Heart right ventricle (tissue), 16 donors: ENCODE data around the gene IFNAR2. TPM values are rescaled to one million over a fixed set of nuclear protein-coding genes. Genes with fewer than 3 reads are reported as not detected.
A peak's percentile ranks its signal among the peaks of the same experiment; 100 is the strongest.

Experiments used
- ATAC-seq, 8 donors: fragments of 200-7000 bp; cut with Tn5 transposase; one replicate each; pipeline ENCODE4 v1.9.1; 2020; ENCODE audit warnings: mild to moderate bottlenecking in 8 of 8, moderate library complexity in 8 of 8, moderate number of reproducible peaks in 1 of 8
- DNase-seq, 2 donors: peaks; one replicate each; pipeline ENCODE4 v3.0.0-alpha.2; 2020
- H3K27ac ChIP-seq, 10 donors: fragments of 200-600 bp; sonication (generic) in 2 of 10; one replicate each; pipeline versions ENCODE4 v1.5.0 to v1.8.0; 2020 to 2022; ENCODE audit warnings: mild to moderate bottlenecking in 3 of 10
- H3K27me3 ChIP-seq, 7 donors: fragments of 200-600 bp; one replicate each; pipeline ENCODE4 v1.8.0; 2021 to 2022; ENCODE audit warnings: mild to moderate bottlenecking in 2 of 7
- H3K36me3 ChIP-seq, 9 donors: fragments of 200-600 bp; sonication (generic) in 1 of 9; one replicate each; pipeline versions ENCODE4 v1.5.0 to v1.8.0; 2020 to 2022; ENCODE audit warnings: mild to moderate bottlenecking in 2 of 9
- H3K4me1 ChIP-seq, 9 donors: fragments of 200-600 bp; sonication (generic) in 1 of 9; one replicate each; pipeline versions ENCODE4 v1.5.0 to v1.8.0; 2020 to 2022; ENCODE audit warnings: mild to moderate bottlenecking in 4 of 9
- H3K4me3 ChIP-seq, 10 donors: fragments of 200-600 bp; sonication (generic) in 2 of 10; one replicate each; pipeline versions ENCODE4 v1.5.0 to v1.8.0; 2020 to 2022; ENCODE audit warnings: mild to moderate bottlenecking in 7 of 10, moderate library complexity in 2 of 10
- H3K9me3 ChIP-seq, 11 donors: fragments of 200-600 bp in 10 of 11; sonication (generic) in 2 of 11; one replicate each; pipeline versions ENCODE4 v1.5.0 to v1.8.0; 2013 to 2022; ENCODE audit warnings: mild to moderate bottlenecking in 2 of 11, control low read depth in 1 of 11, moderate library complexity in 1 of 11
- CTCF ChIP-seq, 9 donors: fragments of 200-600 bp; sonication (generic) in 2 of 9; IDR thresholded peaks; one replicate each; pipeline versions ENCODE4 v1.5.0 to v1.8.0; 2021 to 2022; ENCODE audit warnings: antibody characterized with exemption in 9 of 9, mild to moderate bottlenecking in 5 of 9, moderate library complexity in 1 of 9
- WGBS, 2 donors: extraction: QIAGEN DNeasy Blood & Tissue Kit; methylation state at CpG; one replicate each; pipeline ENCODE4 v1.1.7; 2013; ENCODE audit warnings: inconsistent platforms in 1 of 2; 5-methylcytosine and 5-hydroxymethylcytosine counted together
- intact Hi-C, 10 donors: fragments of 100-400 bp; cut with DNase I; formaldehyde crosslinking; loops; one replicate each; pipeline versions ENCODE4 v1.11.1 to v1.14.2; 2022
- polyA plus RNA-seq, 2 donors: library from polyadenylated mRNA; stranded (reverse); fragments of 200-250 nt; gene quantifications; one replicate each; pipeline ENCODE4 v1.2.3, GENCODE V29; 2013
- total RNA-seq, 10 donors: library from RNA; stranded (reverse); fragmentation: NEBNext Ultra II Directional in 3 of 10; extraction: Animal tissue kit (Norgen Biotek cat#: 25700) in 3 of 10; gene quantifications; one replicate each; pipeline versions ENCODE4 v1.2.1 to v1.2.4, GENCODE V29; 2021 to 2023
- donor health status: Arrhythmogenic right ventricular cardiomyopathy.
- donor health status: ischemic (EF 13 %, LVEDD 7.1; RV severe dilation, severe dysfunction).
- donor health status: healthy with polysubstance abuse.
- donor health status: DM: no; HTN: yes; CAD: no.
- donor health status: DM: no; HTN: no; CAD: no.
- donor health status: ischemic (EF 25% LVEDD 6.9; RV normal size, moderate dysfunction).
- donor health status: ischemic (EF 25% LVEDD 5.7; RV mildly dilated, moderate dysfunction).
- donor health status: healthy.
- donor health status: DM: yes; HTN: yes; CAD: no.
- donor health status: Ischemic cardiomyopathy.
- donor health status: ischemic (EF 35%, LVEDD 5.7; RV mildly dilated, moderate dysfunction).
- donor health status: nonischemic (EF 11% LVEDD 7.7; RV severe dilation, severe dysfunction).
- donor health status: DM: yes; HTN: yes; CAD: no.
- donor health status: PGD.
- donor health status: ischemic (EF 29% LVEDD 5.4; RV normal size, mild dysfunction).
- donor health status: nonischemic (EF 23%, LVEDD 6.1; RV moderate dilation, normal function).

IFNAR2 gene
- total and polyA plus RNA-seq, 12 donors, result 6.7 to 22.9 (median 10.5) TPM

GRCh38 chr21:33202464-33203363, 27.0 kb upstream of the IFNAR2 start:
- Histone ChIP-seq H3K4me1 (peaks cover 0 to 77% (median 21%) of the 10 kb centered on the region in 9 donors), H3K36me3 (no peaks in the 10 kb centered on the region), H3K9me3 (no peaks in the 10 kb centered on the region), H3K27ac (peak overlapping the region in 1 of 10 donors; percentile 75), H3K27me3 (no peaks in the 10 kb centered on the region), H3K4me3 (no peak overlapping the region)
- intact Hi-C loops, result loop anchor here in 5 of 10 donors (5.0 kb wide), 3 partner anchors 170 to 245 kb away; no protein-coding TSS in a partner anchor
- 82 to 89% methylated on average over 16 of the region's 16 CpGs for WGBS, 2 donors
- ATAC-seq (no peak), DNase-seq (no peak)
- TF ChIP-seq CTCF (IDR thresholded peaks at IDR 0.05), result no peak

- DNase-seq (no peak), ATAC-seq (no peak)
- intact Hi-C loops, result loop anchor here in 5 of 10 donors (5.0 kb wide), 3 partner anchors 169 to 244 kb away; no protein-coding TSS in a partner anchor
- WGBS, 2 donors, result 60 to 87% methylated on average over 5 of the region's 5 CpGs
- peak overlapping the region in 2 of 10 donors; percentile 23 to 75 for H3K27ac ChIP-seq
- no peak for TF ChIP-seq CTCF (IDR thresholded peaks at IDR 0.05)
- no peaks in the 10 kb centered on the region for H3K36me3 ChIP-seq
- no peaks in the 10 kb centered on the region for H3K27me3 ChIP-seq
- peaks cover 0 to 4% (median 0%) of the 10 kb centered on the region in 11 donors for H3K9me3 ChIP-seq
- H3K4me1 ChIP-seq, result peaks cover 0 to 73% (median 15%) of the 10 kb centered on the region in 9 donors
- no peak overlapping the region for H3K4me3 ChIP-seq
Observed at GRCh38 chr21:33203371-33203724, 26.4 kb upstream of the IFNAR2 start.

GRCh38 chr21:33205476-33205875, 24.3 kb upstream of the IFNAR2 start:
- Histone ChIP-seq H3K36me3 (no peaks in the 10 kb centered on the region), H3K27ac (peak overlapping the region in 1 of 10 donors; percentile 82), H3K4me1 (peaks cover 0 to 52% (median 0%) of the 10 kb centered on the region in 9 donors), H3K9me3 (peaks cover 0 to 9% (median 0%) of the 10 kb centered on the region in 11 donors), H3K4me3 (no peak overlapping the region), H3K27me3 (no peaks in the 10 kb centered on the region)
- ATAC-seq (no peak), DNase-seq (no peak)
- peak in 1 of 9 donors; percentile 25 for TF ChIP-seq CTCF (IDR thresholded peaks at IDR 0.05)
- WGBS, 2 donors, result 90 to 96% methylated on average over 5 of the region's 5 CpGs
- intact Hi-C loops, result loop anchor here in 1 of 10 donors (5.0 kb wide), 1 partner anchor 57 kb away; no protein-coding TSS in a partner anchor

- WGBS, 2 donors, result 73 to 82% methylated on average over 10 of the region's 10 CpGs
- Histone ChIP-seq H3K27me3 (no peaks in the 10 kb centered on the region), H3K4me1 (peaks cover 0 to 58% (median 7%) of the 10 kb centered on the region in 9 donors), H3K36me3 (no peaks in the 10 kb centered on the region), H3K4me3 (no peak overlapping the region), H3K27ac (peak overlapping the region in 1 of 10 donors; percentile 82), H3K9me3 (peaks cover 0 to 9% (median 0%) of the 10 kb centered on the region in 11 donors)
- DNase-seq (no peak), ATAC-seq (peak in 4 of 8 donors; percentile 25 to 46 (median 36))
- TF ChIP-seq CTCF (IDR thresholded peaks at IDR 0.05), result no peak
- intact Hi-C loops, result loop anchor here in 1 of 10 donors (5.0 kb wide), 1 partner anchor 55 kb away; no protein-coding TSS in a partner anchor
Observed at GRCh38 chr21:33206771-33207281, 22.9 kb upstream of the IFNAR2 start.
